Measurements from ENCODE around the gene PKN2.

DNA sequence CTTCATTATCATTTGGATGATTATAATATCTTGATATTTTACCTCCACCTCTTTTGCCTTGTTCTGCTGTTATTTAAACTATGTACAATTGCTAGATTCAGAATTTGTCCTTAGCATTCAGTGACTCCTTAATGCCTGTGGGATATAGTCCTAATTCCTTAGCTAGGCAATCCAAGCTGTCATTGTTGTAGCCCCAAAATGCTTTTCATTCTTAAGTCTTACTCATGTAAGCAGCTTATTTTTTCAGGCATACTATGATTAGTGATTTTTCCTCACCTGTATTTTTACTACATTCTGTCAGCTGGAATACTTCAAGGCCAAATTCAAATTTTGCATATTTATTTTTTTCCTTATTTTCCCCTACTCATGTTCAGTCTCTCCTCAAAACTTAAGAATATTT is 13.4 kb downstream of the PKN2 start:
- TF ChIP-seq PHF8 (conservative IDR thresholded peaks at IDR 0.05; ENCODE audit: low read depth, low read length) (no peak), GABPA (IDR thresholded peaks at IDR 0.05; ENCODE audit: borderline replicate concordance, insufficient read depth, low read length) (no peak), EZH2 (IDR thresholded peaks at IDR 0.05; ENCODE audit: low read depth, low read length, severe bottlenecking) (no peak), ZNF274 (IDR thresholded peaks at IDR 0.05; ENCODE audit: borderline replicate concordance, extremely low read depth, low read length) (no peak), CBX5 (IDR thresholded peaks at IDR 0.05; ENCODE audit: low read depth, low read length) (no peak)
- TF ChIP-seq, protein P1, sequence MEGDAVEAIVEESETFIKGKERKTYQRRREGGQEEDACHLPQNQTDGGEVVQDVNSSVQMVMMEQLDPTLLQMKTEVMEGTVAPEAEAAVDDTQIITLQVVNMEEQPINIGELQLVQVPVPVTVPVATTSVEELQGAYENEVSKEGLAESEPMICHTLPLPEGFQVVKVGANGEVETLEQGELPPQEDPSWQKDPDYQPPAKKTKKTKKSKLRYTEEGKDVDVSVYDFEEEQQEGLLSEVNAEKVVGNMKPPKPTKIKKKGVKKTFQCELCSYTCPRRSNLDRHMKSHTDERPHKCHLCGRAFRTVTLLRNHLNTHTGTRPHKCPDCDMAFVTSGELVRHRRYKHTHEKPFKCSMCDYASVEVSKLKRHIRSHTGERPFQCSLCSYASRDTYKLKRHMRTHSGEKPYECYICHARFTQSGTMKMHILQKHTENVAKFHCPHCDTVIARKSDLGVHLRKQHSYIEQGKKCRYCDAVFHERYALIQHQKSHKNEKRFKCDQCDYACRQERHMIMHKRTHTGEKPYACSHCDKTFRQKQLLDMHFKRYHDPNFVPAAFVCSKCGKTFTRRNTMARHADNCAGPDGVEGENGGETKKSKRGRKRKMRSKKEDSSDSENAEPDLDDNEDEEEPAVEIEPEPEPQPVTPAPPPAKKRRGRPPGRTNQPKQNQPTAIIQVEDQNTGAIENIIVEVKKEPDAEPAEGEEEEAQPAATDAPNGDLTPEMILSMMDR (IDR thresholded peaks at IDR 0.05; ENCODE audit: control extremely low read depth in 1 of 3, insufficient read depth in 1 of 3, low read depth in 1 of 3, low read length in 3 of 3) = no peak
- TF ChIP-seq, protein P2, sequence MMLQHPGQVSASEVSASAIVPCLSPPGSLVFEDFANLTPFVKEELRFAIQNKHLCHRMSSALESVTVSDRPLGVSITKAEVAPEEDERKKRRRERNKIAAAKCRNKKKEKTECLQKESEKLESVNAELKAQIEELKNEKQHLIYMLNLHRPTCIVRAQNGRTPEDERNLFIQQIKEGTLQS (IDR thresholded peaks at IDR 0.05; ENCODE audit: insufficient read depth, low read depth, low read length) = no peak

Data from H1 (cell line).